ENCODE measurements around the gene CASP4.
"Not testable (repeated sequence)": the region's sequence is repeated elsewhere in the genome, so short reads cannot be mapped to it uniquely, and the experiment has no call there.

Gene CASP4

GRCh38 chr11:104946907-104947306 is 21.5 kb downstream of the CASP4 start:
- no peak for DNase-seq

- no peak for DNase-seq
Observed at GRCh38 chr11:104944076-104944475, 24.3 kb downstream of the CASP4 start.

GRCh38 chr11:104943561-104943960 is 24.8 kb downstream of the CASP4 start:
- no peak for DNase-seq

GRCh38 chr11:104934594-104934993 is 33.8 kb downstream of the CASP4 start:
- DNase-seq: no peak

- not testable (repeated sequence) for DNase-seq
Observed at GRCh38 chr11:104934073-104934472, 34.3 kb downstream of the CASP4 start.

GRCh38 chr11:104928811-104929210 is 39.6 kb downstream of the CASP4 start:
- DNase-seq: no peak

- no peak for DNase-seq
Observed at GRCh38 chr11:104926771-104927611, 41.4 kb downstream of the CASP4 start.

- DNase-seq: no peak
Observed at GRCh38 chr11:104925850-104926249, 42.5 kb downstream of the CASP4 start.

- no peak for DNase-seq
Observed at GRCh38 chr11:104918113-104918824, 50.1 kb downstream of the CASP4 start.

- DNase-seq: no peak
Observed at GRCh38 chr11:104917271-104918112, 50.9 kb downstream of the CASP4 start.

- no peak for DNase-seq
Observed at GRCh38 chr11:104916442-104916841, 51.9 kb downstream of the CASP4 start.

GRCh38 chr11:104912102-104912501 is 56.3 kb downstream of the CASP4 start:
- DNase-seq: no peak

GRCh38 chr11:104908186-104908531 is 60.2 kb downstream of the CASP4 start:
- DNase-seq: no peak

GRCh38 chr11:104907521-104908185 is 60.7 kb downstream of the CASP4 start:
- no peak for DNase-seq

GRCh38 chr11:104905271-104905670 is 63.1 kb downstream of the CASP4 start:
- DNase-seq: no peak

- DNase-seq: no peak
Observed at GRCh38 chr11:104899226-104899625, 69.1 kb downstream of the CASP4 start.

- DNase-seq: no peak
Observed at GRCh38 chr11:104898685-104899013, 69.7 kb downstream of the CASP4 start.

- no peak for DNase-seq
Observed at GRCh38 chr11:104897891-104898684, 70.3 kb downstream of the CASP4 start, which contains the start of gene CASP12. Gene CASP12, minus strand, starts transcription at chr11:104898460.

GRCh38 chr11:104895634-104896033 is 72.7 kb downstream of the CASP4 start:
- no peak for DNase-seq

- no peak for DNase-seq
Observed at GRCh38 chr11:104893876-104894275, 74.5 kb downstream of the CASP4 start.

Measured in hippocampal formation (tissue), 2 donors.